OCI-LY1 (cell line): Measurements from ENCODE around the gene PEX11B.

Source experiments
- CTCF ChIP-seq: fragments of 200-600 bp; sonication (generic), shearing (Covaris generic); IDR thresholded peaks from 2 replicates; pipeline ENCODE4 v1.5.1; 2017; ENCODE audit warnings: mild to moderate bottlenecking, antibody characterized with exemption, low read length, moderate library complexity, mixed read lengths
- EZH2 ChIP-seq: fragments of 200-600 bp; sonication (generic), shearing (Covaris generic); IDR thresholded peaks from 2 replicates; pipeline ENCODE4 v1.8.0; 2017; ENCODE audit warnings: borderline replicate concordance, mixed run types, mild to moderate bottlenecking, antibody characterized with exemption, low read length, moderate library complexity, mixed read lengths

- TF ChIP-seq CTCF (no peak), EZH2 (no peak)
Observed at GRCh38 chr1:145947551-145947950, 29.0 kb upstream of the PEX11B start.
